ENCODE data around the gene SENP3. TPM values are rescaled to one million over a fixed set of nuclear protein-coding genes. Genes with fewer than 3 reads are reported as not detected.

Gene SENP3
- polyA plus RNA-seq, 1 donor (not counting 4 experiments of a cell fraction or from before 2014, with no cell fraction given) = 99.1 TPM

GRCh38 chr17:7558544-7559319, 3.0 kb upstream of the SENP3 start, which contains the start of gene TNFSF13:
Gene TNFSF13, plus strand, starts transcription at chr17:7558750. Its CDS starts 290 bp downstream, at chr17:7559040.
- dilution Hi-C loops (cut with MboI; ENCODE audit: extremely low pct_ligation_motif_present, low sequenced_read_pairs) = no loop called here
- H3K27ac ChIP-seq (ENCODE audit: control insufficient read depth, insufficient read depth, low read length) = peak within 1 kb of the TSS; percentile 49
- H3K4me2 ChIP-seq (ENCODE audit: control insufficient read depth, extremely low read depth, insufficient read depth, low read depth, low read length) = peak within 1 kb of the TSS; percentile 84
- H2AFZ ChIP-seq (ENCODE audit: control insufficient read depth, low read length) = peak within 1 kb of the TSS; percentile 87
- no peak for TF ChIP-seq EZH2 (IDR thresholded peaks at IDR 0.05; ENCODE audit: low read length)
- TF ChIP-seq, protein P1, sequence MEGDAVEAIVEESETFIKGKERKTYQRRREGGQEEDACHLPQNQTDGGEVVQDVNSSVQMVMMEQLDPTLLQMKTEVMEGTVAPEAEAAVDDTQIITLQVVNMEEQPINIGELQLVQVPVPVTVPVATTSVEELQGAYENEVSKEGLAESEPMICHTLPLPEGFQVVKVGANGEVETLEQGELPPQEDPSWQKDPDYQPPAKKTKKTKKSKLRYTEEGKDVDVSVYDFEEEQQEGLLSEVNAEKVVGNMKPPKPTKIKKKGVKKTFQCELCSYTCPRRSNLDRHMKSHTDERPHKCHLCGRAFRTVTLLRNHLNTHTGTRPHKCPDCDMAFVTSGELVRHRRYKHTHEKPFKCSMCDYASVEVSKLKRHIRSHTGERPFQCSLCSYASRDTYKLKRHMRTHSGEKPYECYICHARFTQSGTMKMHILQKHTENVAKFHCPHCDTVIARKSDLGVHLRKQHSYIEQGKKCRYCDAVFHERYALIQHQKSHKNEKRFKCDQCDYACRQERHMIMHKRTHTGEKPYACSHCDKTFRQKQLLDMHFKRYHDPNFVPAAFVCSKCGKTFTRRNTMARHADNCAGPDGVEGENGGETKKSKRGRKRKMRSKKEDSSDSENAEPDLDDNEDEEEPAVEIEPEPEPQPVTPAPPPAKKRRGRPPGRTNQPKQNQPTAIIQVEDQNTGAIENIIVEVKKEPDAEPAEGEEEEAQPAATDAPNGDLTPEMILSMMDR (optimal IDR thresholded peaks at IDR 0.05 in 1 of 3, IDR thresholded peaks at IDR 0.05 in 1 of 3, conservative IDR thresholded peaks at IDR 0.05 in 1 of 3; ENCODE audit: extremely low read depth in 1 of 3, insufficient read depth in 2 of 3, low read length in 3 of 3) = no peak
- H3K9me3 ChIP-seq (ENCODE audit: control insufficient read depth, low read depth, low read length) = no peaks in the 10 kb centered on the region
- H3K4me3 ChIP-seq (ENCODE audit: control insufficient read depth in 2 of 3, extremely low read depth in 1 of 3, insufficient read depth in 2 of 3, low read depth in 1 of 3, low read length in 3 of 3) = peak within 1 kb of the TSS; percentile 12 to 50 (median 29)
- DNase-seq (ENCODE audit: low read depth, low spot score) = no peak
- FAIRE-seq = no peak
- peak within 1 kb of the TSS; percentile 75 for H3K9ac ChIP-seq (ENCODE audit: control insufficient read depth, extremely low read depth, insufficient read depth, low read length)
- no peaks in the 10 kb centered on the region for H3K36me3 ChIP-seq (ENCODE audit: control insufficient read depth in 2 of 2, extremely low read depth in 1 of 2, insufficient read depth in 2 of 2, low read length in 2 of 2)
- peaks cover 19% of the 10 kb centered on the region for H3K79me2 ChIP-seq (ENCODE audit: control insufficient read depth, insufficient read depth, low read length)
- H3K27me3 ChIP-seq (ENCODE audit: control insufficient read depth, extremely low read depth, insufficient read depth, low read length) = no peaks in the 10 kb centered on the region
- no peaks in the 10 kb centered on the region for H3K9me1 ChIP-seq (ENCODE audit: control insufficient read depth, extremely low read depth, insufficient read depth, low read length)
- H4K20me1 ChIP-seq (ENCODE audit: control insufficient read depth, extremely low read depth, insufficient read depth, low read length) = no peaks in the 10 kb centered on the region
- H3K4me1 ChIP-seq (ENCODE audit: control insufficient read depth, extremely low read depth, insufficient read depth, low read length) = peaks cover 39% of the 10 kb centered on the region

- peak overlapping the region; percentile 33 for H2AFZ ChIP-seq (ENCODE audit: control insufficient read depth, low read length)
- DNase-seq (ENCODE audit: low read depth, low spot score) = no peak
- peak overlapping the region; percentile 91 for H3K27ac ChIP-seq (ENCODE audit: control insufficient read depth, insufficient read depth, low read length)
- H3K27me3 ChIP-seq (ENCODE audit: control insufficient read depth, extremely low read depth, insufficient read depth, low read length) = no peaks in the 10 kb centered on the region
- TF ChIP-seq EZH2 (IDR thresholded peaks at IDR 0.05; ENCODE audit: low read length) = no peak
- TF ChIP-seq, protein P1 (optimal IDR thresholded peaks at IDR 0.05 in 1 of 3, IDR thresholded peaks at IDR 0.05 in 1 of 3, conservative IDR thresholded peaks at IDR 0.05 in 1 of 3; ENCODE audit: extremely low read depth in 1 of 3, insufficient read depth in 2 of 3, low read length in 3 of 3) = no peak
- H3K9me3 ChIP-seq (ENCODE audit: control insufficient read depth, low read depth, low read length) = no peaks in the 10 kb centered on the region
- H3K4me1 ChIP-seq (ENCODE audit: control insufficient read depth, extremely low read depth, insufficient read depth, low read length) = peaks cover 42% of the 10 kb centered on the region
- peak overlapping the region; percentile 75 for H3K9ac ChIP-seq (ENCODE audit: control insufficient read depth, extremely low read depth, insufficient read depth, low read length)
- peaks cover 27% of the 10 kb centered on the region for H3K79me2 ChIP-seq (ENCODE audit: control insufficient read depth, insufficient read depth, low read length)
- dilution Hi-C loops (cut with MboI; ENCODE audit: extremely low pct_ligation_motif_present, low sequenced_read_pairs) = no loop called here
- H3K9me1 ChIP-seq (ENCODE audit: control insufficient read depth, extremely low read depth, insufficient read depth, low read length) = no peaks in the 10 kb centered on the region
- H3K36me3 ChIP-seq (ENCODE audit: control insufficient read depth in 2 of 2, extremely low read depth in 1 of 2, insufficient read depth in 2 of 2, low read length in 2 of 2) = peaks cover under 1 to 8% of the 10 kb centered on the region in 2 experiments
- peak overlapping the region in 2 of 3 experiments; percentile 3 to 22 for H3K4me3 ChIP-seq (ENCODE audit: control insufficient read depth in 2 of 3, extremely low read depth in 1 of 3, insufficient read depth in 2 of 3, low read depth in 1 of 3, low read length in 3 of 3)
- peak overlapping the region; percentile 99 for H3K4me2 ChIP-seq (ENCODE audit: control insufficient read depth, extremely low read depth, insufficient read depth, low read depth, low read length)
- peak; percentile 32 for FAIRE-seq
- H4K20me1 ChIP-seq (ENCODE audit: control insufficient read depth, extremely low read depth, insufficient read depth, low read length) = no peaks in the 10 kb centered on the region
Observed at GRCh38 chr17:7559320-7560171, 2.2 kb upstream of the SENP3 start.
